GM12892 (cell line): ENCODE data around the gene SCYL1.
"Not testable (repeated sequence)": the region's sequence is repeated elsewhere in the genome, so short reads cannot be mapped to it uniquely, and the experiment has no call there.

Experiments
- DNase-seq: peaks from one replicate; pipeline ENCODE4 v3.0.0; 2011; ENCODE audit not compliant: insufficient read length
- FAIRE-seq: peaks from 2 replicates; lab custom pipeline; 2011; peaks lifted over from hg19 to GRCh38; lab: Jason Lieb, UNC
- POLR2A ChIP-seq: IDR thresholded peaks from 2 replicates; pipeline ENCODE4 v1.6.1; 2011; ENCODE audit warnings: low read depth, low read length, control low read depth
- POLR2AphosphoS5 ChIP-seq: IDR thresholded peaks from 2 replicates; pipeline ENCODE4 v1.6.1; 2011; ENCODE audit warnings: low read depth, low read length, control low read depth
- TAF1 ChIP-seq: IDR thresholded peaks from 2 replicates; pipeline ENCODE4 v1.6.1; 2011; ENCODE audit warnings: low read depth, mild to moderate bottlenecking, control low read depth, low read length, borderline replicate concordance

Gene SCYL1

GRCh38 chr11:65503368-65503948 is 21.4 kb upstream of the SCYL1 start:
- FAIRE-seq (no peak), DNase-seq (no peak)
- TF ChIP-seq POLR2AphosphoS5 (no peak), TAF1 (no peak), POLR2A (no peak)

DNA sequence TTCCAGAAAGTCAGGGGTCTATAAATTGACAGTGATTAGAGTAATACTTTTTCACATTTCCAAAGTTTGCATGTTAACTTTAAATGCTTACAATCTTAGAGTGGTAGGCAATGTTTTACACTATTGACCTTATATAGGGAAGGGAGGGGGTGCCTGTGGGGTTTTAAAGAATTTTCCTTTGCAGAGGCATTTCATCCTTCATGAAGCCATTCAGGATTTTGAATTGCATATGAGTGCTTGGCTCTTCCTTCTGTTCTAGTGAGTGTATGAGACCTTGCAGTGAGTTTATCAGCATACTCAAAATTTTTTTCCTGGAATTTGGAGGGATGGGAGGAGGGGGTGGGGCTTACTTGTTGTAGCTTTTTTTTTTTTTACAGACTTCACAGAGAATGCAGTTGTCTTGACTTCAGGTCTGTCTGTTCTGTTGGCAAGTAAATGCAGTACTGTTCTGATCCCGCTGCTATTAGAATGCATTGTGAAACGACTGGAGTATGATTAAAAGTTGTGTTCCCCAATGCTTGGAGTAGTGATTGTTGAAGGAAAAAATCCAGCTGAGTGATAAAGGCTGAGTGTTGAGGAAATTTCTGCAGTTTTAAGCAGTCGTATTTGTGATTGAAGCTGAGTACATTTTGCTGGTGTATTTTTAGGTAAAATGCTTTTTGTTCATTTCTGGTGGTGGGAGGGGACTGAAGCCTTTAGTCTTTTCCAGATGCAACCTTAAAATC is 20.8 kb upstream of the SCYL1 start:
- DNase-seq: no peak
- no peak for FAIRE-seq
- TF ChIP-seq TAF1: no peak
- TF ChIP-seq POLR2A: peak; percentile 78
- TF ChIP-seq POLR2AphosphoS5: peak; percentile 97

DNA sequence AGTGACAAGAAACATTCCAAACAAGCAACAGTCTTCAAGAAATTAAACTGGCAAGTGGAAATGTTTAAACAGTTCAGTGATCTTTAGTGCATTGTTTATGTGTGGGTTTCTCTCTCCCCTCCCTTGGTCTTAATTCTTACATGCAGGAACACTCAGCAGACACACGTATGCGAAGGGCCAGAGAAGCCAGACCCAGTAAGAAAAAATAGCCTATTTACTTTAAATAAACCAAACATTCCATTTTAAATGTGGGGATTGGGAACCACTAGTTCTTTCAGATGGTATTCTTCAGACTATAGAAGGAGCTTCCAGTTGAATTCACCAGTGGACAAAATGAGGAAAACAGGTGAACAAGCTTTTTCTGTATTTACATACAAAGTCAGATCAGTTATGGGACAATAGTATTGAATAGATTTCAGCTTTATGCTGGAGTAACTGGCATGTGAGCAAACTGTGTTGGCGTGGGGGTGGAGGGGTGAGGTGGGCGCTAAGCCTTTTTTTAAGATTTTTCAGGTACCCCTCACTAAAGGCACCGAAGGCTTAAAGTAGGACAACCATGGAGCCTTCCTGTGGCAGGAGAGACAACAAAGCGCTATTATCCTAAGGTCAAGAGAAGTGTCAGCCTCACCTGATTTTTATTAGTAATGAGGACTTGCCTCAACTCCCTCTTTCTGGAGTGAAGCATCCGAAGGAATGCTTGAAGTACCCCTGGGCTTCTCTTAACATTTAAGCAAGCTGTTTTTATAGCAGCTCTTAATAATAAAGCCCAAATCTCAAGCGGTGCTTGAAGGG is 20.0 kb upstream of the SCYL1 start:
- DNase-seq (no peak), FAIRE-seq (peak; percentile 5)
- TF ChIP-seq POLR2A: peak; percentile 79
- TF ChIP-seq POLR2AphosphoS5: peak; percentile 67
- no peak for TF ChIP-seq TAF1

- FAIRE-seq: no peak
Observed at GRCh38 chr11:65505466-65506289, 19.2 kb upstream of the SCYL1 start.

DNA sequence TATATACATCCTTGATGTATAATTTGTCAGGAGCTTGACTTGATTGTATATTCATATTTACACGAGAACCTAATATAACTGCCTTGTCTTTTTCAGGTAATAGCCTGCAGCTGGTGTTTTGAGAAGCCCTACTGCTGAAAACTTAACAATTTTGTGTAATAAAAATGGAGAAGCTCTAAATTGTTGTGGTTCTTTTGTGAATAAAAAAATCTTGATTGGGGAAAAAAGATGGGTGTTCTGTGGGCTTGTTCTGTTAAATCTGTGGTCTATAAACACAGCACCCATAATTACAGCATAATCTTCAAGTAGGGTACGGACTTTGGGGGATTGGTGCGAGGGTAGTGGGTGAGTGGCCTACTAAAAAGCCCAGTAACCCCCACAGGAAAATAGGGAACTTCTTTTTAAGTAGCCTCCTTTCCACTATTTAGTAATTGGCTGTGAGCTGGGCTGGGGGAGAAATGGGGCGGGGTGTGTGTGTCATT is 18.6 kb upstream of the SCYL1 start:
- DNase-seq (no peak), FAIRE-seq (no peak)
- TF ChIP-seq POLR2A: no peak
- TF ChIP-seq TAF1: no peak
- no peak for TF ChIP-seq POLR2AphosphoS5

More at GRCh38 chr11:65505466-65506289, 19.2 kb upstream of the SCYL1 start:
- TF ChIP-seq POLR2A: peak; percentile 82
- no peak for TF ChIP-seq TAF1
- peak; percentile 97 for TF ChIP-seq POLR2AphosphoS5
- DNase-seq: no peak

DNA sequence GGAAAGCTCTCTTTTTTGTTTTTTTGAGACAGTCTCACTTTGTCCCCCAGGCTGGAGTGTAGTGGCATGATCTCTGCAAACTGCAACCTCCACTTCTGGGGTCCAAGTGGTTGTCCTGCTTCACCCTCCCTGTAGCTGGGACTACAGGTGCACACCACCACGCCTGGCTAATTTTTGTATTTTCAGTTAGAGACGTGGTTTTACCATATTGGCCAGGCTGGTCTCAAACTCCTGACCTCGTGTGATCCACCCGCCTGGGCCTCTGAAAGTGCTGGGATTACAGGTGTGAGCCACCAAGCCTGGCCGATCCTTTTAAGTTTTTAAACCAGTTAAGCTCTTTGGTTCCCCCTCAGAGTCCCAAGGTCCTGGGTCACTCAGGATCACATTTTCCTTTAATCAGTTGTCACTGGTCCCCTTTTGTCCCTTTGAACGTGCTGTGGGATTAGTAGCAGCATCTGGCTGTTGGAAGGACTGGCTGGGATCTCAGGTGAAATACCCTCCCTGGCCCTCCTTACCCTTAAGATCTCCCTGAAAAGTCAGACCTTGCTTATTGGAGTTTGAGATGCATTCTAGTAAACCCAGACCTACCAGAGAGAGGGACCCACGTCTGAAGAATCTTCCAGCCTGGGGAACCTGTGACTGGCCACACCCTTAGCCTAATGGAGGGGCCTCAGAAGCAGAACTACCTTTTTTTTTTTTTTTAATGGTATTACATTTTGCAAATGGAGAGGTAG is 17.9 kb upstream of the SCYL1 start:
- TF ChIP-seq TAF1: peak; percentile 47; the same call in 1 of the 2 replicates
- peak; percentile 98 for TF ChIP-seq POLR2A
- peak; percentile 100 for TF ChIP-seq POLR2AphosphoS5
- peak; percentile 88 for FAIRE-seq
- no peak for DNase-seq

DNA sequence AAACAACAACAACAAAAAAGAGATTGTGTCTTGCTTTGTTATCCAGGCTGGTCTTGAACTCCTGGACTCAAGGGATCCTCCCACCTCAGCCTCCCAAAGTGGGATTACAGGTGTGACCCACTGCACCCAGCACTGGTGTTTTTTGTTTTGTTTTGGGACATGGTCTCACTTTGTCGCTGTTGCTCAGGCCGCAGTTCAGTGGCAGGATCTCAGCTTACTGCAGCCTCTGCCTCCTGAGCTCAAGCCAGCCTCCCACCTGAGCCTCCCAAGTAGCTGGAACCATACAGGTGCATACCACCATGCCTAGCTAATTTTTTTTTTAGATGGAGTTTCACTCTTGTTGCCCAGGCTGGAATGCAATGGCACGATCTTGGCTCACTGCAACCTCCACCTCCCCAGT is 12.6 kb upstream of the SCYL1 start:
- not testable (repeated sequence) for FAIRE-seq, DNase-seq

- DNase-seq: no peak
- TF ChIP-seq POLR2A (no peak), TAF1 (no peak), POLR2AphosphoS5 (no peak)
- FAIRE-seq: no peak
Observed at GRCh38 chr11:65516135-65516968, 8.5 kb upstream of the SCYL1 start.

- not testable (repeated sequence) for FAIRE-seq, DNase-seq
Observed at GRCh38 chr11:65518941-65519549, 5.8 kb upstream of the SCYL1 start.

DNA sequence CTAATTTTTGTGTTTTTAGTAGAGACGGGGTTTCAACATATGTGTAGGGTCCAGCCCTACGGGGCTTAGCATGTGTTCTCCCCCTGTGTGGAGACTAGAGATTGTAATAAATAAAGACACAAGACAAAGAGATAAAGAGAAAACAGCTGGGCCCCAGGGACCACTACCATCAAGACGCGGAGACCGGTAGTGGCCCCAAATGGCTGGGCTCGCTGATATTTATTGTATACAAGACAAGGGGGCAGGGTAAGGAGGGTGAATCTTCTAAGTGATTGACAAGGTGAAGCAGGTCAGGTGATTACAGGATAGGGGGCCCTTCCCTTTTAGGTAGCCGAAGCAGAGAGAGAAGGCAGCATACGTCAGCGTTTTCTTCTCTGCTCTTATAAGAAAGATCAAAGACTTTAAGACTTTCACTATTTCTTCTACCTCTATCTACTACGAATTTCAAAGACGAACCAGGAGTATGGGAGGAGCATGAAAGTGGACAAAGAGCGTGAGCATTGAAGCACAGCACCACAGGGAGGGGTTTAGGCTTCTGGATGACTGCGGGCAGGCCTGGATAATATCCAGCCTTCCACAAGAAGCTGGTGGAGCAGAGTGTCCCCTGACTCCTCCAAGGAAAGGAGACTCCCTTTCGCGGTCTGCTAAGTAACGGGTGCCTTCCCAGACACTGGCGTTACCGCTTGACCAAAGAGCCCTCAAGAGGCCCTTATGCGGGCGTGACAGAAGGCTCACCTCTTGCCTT is 2.9 kb upstream of the SCYL1 start:
- not testable (repeated sequence) for FAIRE-seq, DNase-seq

DNA sequence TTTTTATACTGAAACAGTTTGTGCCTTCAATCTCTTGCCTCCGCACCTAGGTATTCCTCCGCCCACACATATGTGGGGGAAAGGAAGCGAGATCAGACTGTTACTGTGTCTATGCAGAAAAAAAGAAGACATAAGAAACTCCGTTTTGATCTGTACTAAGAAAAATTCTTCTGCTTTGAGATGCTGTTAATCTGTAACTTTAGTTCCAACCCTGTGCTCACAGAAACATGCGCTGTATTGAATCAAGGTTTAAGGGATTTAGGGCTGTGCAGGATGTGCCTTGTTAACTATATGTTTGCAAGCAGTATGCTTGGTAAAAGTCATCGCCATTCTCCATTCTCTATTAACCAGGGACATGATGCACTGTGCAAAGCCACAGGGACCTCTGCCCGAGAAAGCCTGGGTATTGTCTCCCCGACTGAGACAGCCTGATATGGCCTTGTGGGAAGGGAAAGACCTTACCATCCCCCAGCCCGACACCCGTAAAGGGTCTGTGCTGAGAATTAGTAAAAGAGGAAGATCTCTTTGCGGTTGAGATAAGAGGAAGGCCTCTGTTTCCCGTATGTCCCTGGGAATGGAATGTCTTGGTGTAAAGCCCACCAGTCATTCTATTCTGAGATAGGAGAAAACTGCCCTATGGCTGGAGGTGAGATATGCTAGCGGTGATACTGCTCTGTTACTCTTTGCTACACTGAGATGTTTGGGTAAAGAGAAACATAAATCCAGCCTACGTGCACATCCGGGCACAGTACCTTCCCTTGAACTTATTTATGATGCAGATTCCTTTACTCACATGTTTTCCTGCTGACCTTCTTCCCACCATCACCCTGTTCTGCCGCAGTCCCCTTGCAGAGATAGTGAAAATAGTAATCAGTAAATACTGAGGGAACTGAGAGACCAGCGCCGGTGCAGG is 1.9 kb upstream of the SCYL1 start:
- peak; percentile 6 for DNase-seq
- peak; percentile 56 for FAIRE-seq

- DNase-seq, FAIRE-seq: not testable (repeated sequence)
Observed at GRCh38 chr11:65523631-65523968, 1.3 kb upstream of the SCYL1 start.
